ENCODE data around the gene CRIM1.

DNA sequence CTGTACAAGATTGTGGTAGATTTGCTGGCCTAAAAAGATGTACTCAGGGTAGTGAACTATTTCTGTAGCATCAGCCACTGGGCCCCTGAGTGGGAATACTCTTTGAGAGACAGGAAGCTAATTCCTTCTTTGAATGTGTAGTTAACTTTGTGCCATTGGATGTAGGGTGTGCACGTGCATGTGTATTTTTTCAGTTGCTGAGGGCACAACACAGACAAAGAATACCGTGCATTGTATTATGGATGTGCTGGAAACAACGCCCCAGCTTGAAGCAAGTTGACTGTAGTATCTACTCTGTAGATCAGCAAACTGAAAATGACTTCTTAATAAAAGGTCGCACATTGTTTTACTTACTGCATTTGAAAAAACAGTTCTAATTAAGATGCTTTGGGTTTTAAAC, 14.1 kb downstream of the CRIM1 start:
- TF ChIP-seq EZH2 (IDR thresholded peaks at IDR 0.05; ENCODE audit: low read length, missing control alignments) = no peak
- TF ChIP-seq, protein P1, sequence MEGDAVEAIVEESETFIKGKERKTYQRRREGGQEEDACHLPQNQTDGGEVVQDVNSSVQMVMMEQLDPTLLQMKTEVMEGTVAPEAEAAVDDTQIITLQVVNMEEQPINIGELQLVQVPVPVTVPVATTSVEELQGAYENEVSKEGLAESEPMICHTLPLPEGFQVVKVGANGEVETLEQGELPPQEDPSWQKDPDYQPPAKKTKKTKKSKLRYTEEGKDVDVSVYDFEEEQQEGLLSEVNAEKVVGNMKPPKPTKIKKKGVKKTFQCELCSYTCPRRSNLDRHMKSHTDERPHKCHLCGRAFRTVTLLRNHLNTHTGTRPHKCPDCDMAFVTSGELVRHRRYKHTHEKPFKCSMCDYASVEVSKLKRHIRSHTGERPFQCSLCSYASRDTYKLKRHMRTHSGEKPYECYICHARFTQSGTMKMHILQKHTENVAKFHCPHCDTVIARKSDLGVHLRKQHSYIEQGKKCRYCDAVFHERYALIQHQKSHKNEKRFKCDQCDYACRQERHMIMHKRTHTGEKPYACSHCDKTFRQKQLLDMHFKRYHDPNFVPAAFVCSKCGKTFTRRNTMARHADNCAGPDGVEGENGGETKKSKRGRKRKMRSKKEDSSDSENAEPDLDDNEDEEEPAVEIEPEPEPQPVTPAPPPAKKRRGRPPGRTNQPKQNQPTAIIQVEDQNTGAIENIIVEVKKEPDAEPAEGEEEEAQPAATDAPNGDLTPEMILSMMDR (conservative IDR thresholded peaks at IDR 0.05 in 1 of 2, IDR thresholded peaks at IDR 0.05 in 1 of 2; ENCODE audit: low read depth in 1 of 2, low read length in 2 of 2) = no peak

Measured in fibroblast of lung (primary cell).